GM10847 (cell line): ENCODE measurements around the gene CREB5.

ENCODE experiments used
- POLR2A ChIP-seq: IDR thresholded peaks from 2 replicates; pipeline ENCODE4 v1.6.1; 2011; ENCODE audit not compliant: insufficient read length; ENCODE audit errors: extremely low read depth

CREB5 gene

DNA sequence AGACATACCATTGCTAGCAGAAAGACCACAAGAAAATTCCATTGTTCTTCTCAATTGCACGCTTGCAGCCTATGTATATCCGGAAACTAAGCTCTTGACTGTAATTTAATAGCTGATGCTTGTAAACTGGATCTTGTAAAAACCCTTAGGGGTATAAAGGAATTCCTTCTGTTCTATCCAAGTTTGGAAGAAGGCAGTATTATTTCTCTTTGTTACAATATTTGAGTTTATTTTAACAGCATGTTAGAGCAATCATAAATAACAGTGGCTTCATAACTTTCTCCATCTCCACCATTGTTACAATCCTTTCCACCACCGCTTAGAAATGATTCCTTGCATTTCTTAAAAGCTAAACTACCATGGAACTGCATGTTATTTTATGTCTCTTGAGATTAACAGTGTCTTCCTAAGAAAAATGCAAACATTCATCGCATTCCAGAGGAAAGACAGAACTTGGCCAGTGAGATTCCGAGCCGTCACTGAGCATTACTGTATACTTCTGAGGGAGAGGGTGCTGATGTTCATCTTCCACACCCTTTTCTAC, 453.4 kb downstream of the CREB5 start:
- no peak for TF ChIP-seq POLR2A

DNA sequence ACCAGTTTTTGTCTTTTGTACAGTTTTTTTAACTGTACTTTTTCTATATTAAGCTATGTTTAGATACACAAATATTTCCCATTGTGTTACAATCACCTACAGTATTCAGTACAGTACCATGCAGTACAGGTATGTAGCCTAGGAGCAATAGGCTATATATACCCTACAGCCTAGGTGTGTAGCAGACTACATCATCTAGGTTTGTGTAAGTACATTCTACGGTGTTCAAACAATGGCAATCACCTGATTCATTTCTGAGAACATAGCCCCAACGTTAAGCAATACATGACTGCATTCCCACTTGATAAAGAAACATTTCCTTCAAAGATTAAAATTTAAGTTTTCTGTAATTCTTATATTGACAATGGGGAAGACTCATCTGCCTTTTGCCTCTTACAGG, 456.4 kb downstream of the CREB5 start:
- TF ChIP-seq POLR2A = no peak

DNA sequence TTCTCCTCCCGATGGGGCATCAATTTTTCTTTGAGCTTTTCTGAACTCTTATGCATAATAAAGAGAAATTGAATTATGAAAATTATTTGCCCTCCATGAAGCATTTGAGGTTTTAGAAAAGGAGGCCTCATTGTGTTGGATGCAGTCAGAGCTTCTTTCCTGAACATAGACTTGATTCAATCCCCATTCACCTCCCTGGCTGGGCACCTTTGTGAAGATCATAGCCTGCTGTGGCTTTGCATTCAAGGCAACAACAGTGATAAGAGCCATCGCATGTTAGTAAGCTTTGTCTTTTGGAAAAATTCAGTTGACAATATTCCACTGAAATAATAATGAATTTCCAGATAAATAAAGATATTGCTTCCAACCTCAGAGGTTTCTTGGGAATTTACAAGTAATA, 458.8 kb downstream of the CREB5 start:
- no peak for TF ChIP-seq POLR2A

DNA sequence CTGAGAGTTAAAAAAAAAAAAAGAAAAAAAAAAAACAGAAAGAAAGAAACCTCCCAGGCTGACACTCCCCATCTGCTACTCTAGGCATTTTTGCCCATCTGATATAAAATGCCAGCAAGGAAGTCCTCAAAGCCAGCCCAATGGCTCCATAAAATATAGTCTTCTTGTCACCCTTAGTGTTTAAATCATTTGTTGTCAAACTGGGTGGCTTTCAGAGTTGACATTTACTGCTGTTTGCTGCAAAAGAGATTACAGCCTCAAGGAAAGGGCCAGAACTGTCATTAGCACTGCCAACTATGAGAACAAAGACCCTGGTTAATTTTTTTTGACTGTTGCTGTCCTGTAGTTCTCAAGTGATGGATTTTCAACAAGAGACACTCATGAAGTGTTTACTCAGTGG, 459.3 kb downstream of the CREB5 start:
- no peak for TF ChIP-seq POLR2A

DNA sequence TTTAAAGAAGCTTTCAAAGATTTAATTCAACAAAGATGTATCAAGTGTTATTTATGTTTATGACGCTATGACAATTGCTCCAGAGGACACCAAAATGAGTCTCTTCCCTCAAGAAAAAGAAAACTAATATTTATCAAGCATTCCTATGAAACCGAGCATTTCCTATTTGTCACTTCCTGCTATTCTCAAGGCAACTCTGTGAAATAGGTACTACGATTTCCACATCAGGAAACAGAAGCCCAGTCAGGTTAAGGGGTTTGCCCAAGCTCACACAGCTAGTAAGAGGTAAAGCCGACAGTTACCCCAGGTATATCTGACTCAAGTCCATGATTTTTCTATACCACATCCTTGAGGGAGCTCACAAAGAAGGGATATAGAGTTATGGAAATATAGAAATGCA, 459.9 kb downstream of the CREB5 start:
- no peak for TF ChIP-seq POLR2A

DNA sequence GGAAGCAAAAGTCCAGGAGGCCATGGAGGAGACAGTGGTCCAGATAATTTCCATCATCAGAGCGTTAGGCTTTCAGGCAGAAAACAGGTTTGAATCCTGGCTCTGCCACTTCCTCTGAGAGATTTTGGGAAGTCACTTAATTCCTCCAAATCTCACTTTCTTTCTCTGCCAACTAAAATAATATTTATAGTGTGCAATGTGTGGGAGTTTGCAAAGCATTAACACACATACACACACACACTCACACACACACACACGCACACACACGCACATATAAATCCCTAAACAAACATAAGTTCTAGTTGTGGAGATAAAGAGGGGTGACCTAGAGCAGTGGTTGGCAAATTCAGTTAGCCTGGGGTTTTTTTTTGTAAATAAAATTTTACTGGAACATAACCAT, 461.0 kb downstream of the CREB5 start:
- no peak for TF ChIP-seq POLR2A

DNA sequence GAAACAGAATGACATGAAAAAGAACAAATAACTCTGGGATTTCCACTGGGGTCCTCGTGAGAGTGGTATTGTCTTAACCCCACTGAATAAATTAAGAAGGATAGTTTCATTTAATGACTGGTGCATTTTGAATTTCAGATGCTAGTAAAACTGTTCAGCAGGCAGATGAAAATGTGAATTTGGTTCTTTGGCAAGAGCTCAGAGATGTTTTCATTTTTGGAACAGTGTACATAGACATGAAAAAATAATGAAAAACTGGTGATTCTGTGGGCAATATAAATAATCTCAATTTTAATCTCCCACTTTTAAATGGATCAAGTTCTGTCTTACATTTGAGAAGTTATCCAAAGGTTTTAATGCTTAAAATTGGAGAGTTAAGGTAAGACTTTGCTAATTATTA, 461.7 kb downstream of the CREB5 start:
- TF ChIP-seq POLR2A = no peak
